Activated B cell treated with CpG ODN at 0.5 μM for 24 hours (primary cell): Measurements from ENCODE around the gene FTMT. TPM values are rescaled to one million over a fixed set of nuclear protein-coding genes. Genes with fewer than 3 reads are reported as not detected.

Source experiments
- ATAC-seq: fragments of 200-7000 bp; cut with Tn5 transposase; one replicate; pipeline ENCODE4 v1.10.0; 2021; ENCODE audit warnings: low read depth, mild to moderate bottlenecking, moderate library complexity
- CTCF ChIA-PET: fragments of 350-600 bp; sonication (Branson Sonifier 250); formaldehyde crosslinking; loops from one replicate; lab custom pipeline; 2021; ENCODE audit warnings: antibody characterized with exemption; lab: Charles Lee
- POLR2A ChIA-PET: fragments of 350-600 bp; sonication (Branson Sonifier 250); formaldehyde crosslinking; loops from one replicate; lab custom pipeline; 2021; ENCODE audit warnings: antibody characterized with exemption; lab: Charles Lee
- DNase-seq: peaks from one replicate; pipeline ENCODE4 v3.0.0; 2022
- H3K27ac Mint-ChIP-seq: one replicate; pipeline ENCODE4 v1.8.0; 2020; ENCODE audit warnings: mixed read lengths
- H3K27me3 Mint-ChIP-seq: one replicate; pipeline ENCODE4 v1.8.0; 2021; ENCODE audit warnings: mixed read lengths
- H3K36me3 Mint-ChIP-seq: one replicate; pipeline ENCODE4 v1.8.0; 2021; ENCODE audit warnings: low read depth, mixed read lengths
- H3K4me1 Mint-ChIP-seq: one replicate; pipeline ENCODE4 v1.8.0; 2021; ENCODE audit warnings: mixed read lengths
- H3K4me3 Mint-ChIP-seq: one replicate; pipeline ENCODE4 v1.8.0; 2020; ENCODE audit warnings: mild to moderate bottlenecking, mixed read lengths
- H3K9me3 Mint-ChIP-seq: one replicate; pipeline ENCODE4 v1.8.0; 2020; ENCODE audit warnings: mixed read lengths
- CTCF ChIP-seq: fragments of 200-600 bp; IDR thresholded peaks from one replicate; pipeline ENCODE4 v1.8.0; 2022; ENCODE audit warnings: antibody characterized with exemption, mild to moderate bottlenecking
- intact Hi-C: fragments of 100-400 bp; cut with micrococcal nuclease; formaldehyde crosslinking; loops from one replicate; pipeline ENCODE4 v1.15.1; 2024
- total RNA-seq: library from RNA; stranded (reverse); gene quantifications from 2 replicates; pipeline ENCODE4 v1.2.3, GENCODE V29; 2022

The FTMT gene
- total RNA-seq, 1 donor from 2014 or later, result not detected

- no peak for TF ChIP-seq CTCF
- no peak for DNase-seq
- no peak for ATAC-seq
- peaks cover 2% of the 10 kb centered on the region for H3K9me3 Mint-ChIP-seq
- no peak overlapping the region for H3K27ac Mint-ChIP-seq
- CTCF ChIA-PET, result no interaction called here
- H3K4me1 Mint-ChIP-seq, result no peaks in the 10 kb centered on the region
- no peaks in the 10 kb centered on the region for H3K27me3 Mint-ChIP-seq
- POLR2A ChIA-PET, result no interaction called here
- H3K4me3 Mint-ChIP-seq, result no peak overlapping the region
- intact Hi-C loops, result no loop called here
- H3K36me3 Mint-ChIP-seq, result no peaks in the 10 kb centered on the region
Observed at GRCh38 chr5:121833617-121834016, 18.1 kb upstream of the FTMT start.

- ATAC-seq (no peak), DNase-seq (no peak)
- H3K36me3 Mint-ChIP-seq, result no peaks in the 10 kb centered on the region
- H3K27ac Mint-ChIP-seq, result no peak overlapping the region
- intact Hi-C loops, result no loop called here
- H3K27me3 Mint-ChIP-seq, result no peaks in the 10 kb centered on the region
- H3K9me3 Mint-ChIP-seq, result peaks cover 2% of the 10 kb centered on the region
- TF ChIP-seq CTCF, result no peak
- CTCF ChIA-PET, result no interaction called here
- no peak overlapping the region for H3K4me3 Mint-ChIP-seq
- POLR2A ChIA-PET, result no interaction called here
- H3K4me1 Mint-ChIP-seq, result no peaks in the 10 kb centered on the region
Observed at GRCh38 chr5:121834021-121834420, 17.7 kb upstream of the FTMT start.

GRCh38 chr5:121841892-121842291, 9.8 kb upstream of the FTMT start:
- CTCF ChIA-PET, result no interaction called here
- H3K4me3 Mint-ChIP-seq, result no peak overlapping the region
- no peaks in the 10 kb centered on the region for H3K27me3 Mint-ChIP-seq
- no peak overlapping the region for H3K27ac Mint-ChIP-seq
- DNase-seq (no peak), ATAC-seq (no peak)
- H3K36me3 Mint-ChIP-seq, result no peaks in the 10 kb centered on the region
- peaks cover 1% of the 10 kb centered on the region for H3K9me3 Mint-ChIP-seq
- POLR2A ChIA-PET, result no interaction called here
- intact Hi-C loops, result no loop called here
- H3K4me1 Mint-ChIP-seq, result no peaks in the 10 kb centered on the region
- TF ChIP-seq CTCF, result no peak

GRCh38 chr5:121850272-121850671, 1.4 kb upstream of the FTMT start:
- Mint-ChIP-seq H3K27ac (no peak overlapping the region), H3K9me3 (peaks cover 3% of the 10 kb centered on the region), H3K27me3 (no peaks in the 10 kb centered on the region), H3K4me3 (no peak overlapping the region), H3K36me3 (no peaks in the 10 kb centered on the region), H3K4me1 (no peaks in the 10 kb centered on the region)
- CTCF ChIA-PET, result no interaction called here
- ATAC-seq, result no peak
- TF ChIP-seq CTCF, result no peak
- no peak for DNase-seq
- POLR2A ChIA-PET, result no interaction called here
- intact Hi-C loops, result no loop called here

GRCh38 chr5:121853850-121854249, 2.2 kb downstream of the FTMT start:
- Mint-ChIP-seq H3K27me3 (no peaks in the 10 kb centered on the region), H3K4me1 (no peaks in the 10 kb centered on the region), H3K27ac (no peak overlapping the region), H3K9me3 (peaks cover 3% of the 10 kb centered on the region), H3K4me3 (no peak overlapping the region), H3K36me3 (no peaks in the 10 kb centered on the region)
- no peak for TF ChIP-seq CTCF
- ChIA-PET POLR2A (no interaction called here), CTCF (no interaction called here)
- intact Hi-C loops, result no loop called here
- DNase-seq (no peak), ATAC-seq (no peak)
